Lower leg skin (tissue), 4 donors: Measurements from ENCODE around the gene KRTAP4-1. TPM values are rescaled to one million over a fixed set of nuclear protein-coding genes. Genes with fewer than 3 reads are reported as not detected.
"Not testable (repeated sequence)": the region's sequence is repeated elsewhere in the genome, so short reads cannot be mapped to it uniquely, and the experiment has no call there.

Experiments used
- DNase-seq, 2 donors: peaks; one replicate each; pipeline ENCODE4 v3.0.0-alpha.2; 2019; ENCODE audit warnings: low spot score in 2 of 2
- H3K4me3 ChIP-seq: fragments of 200-600 bp; sonication (generic); 2 replicates; pipeline ENCODE4 v1.5.1; 2017; ENCODE audit warnings: mild to moderate bottlenecking, low read depth; ENCODE audit not compliant: poor library complexity, severe bottlenecking
- POLR2A ChIP-seq, 2 donors: fragments of 450-650 bp; IDR thresholded peaks; one replicate each; pipeline ENCODE4 v1.6.1; 2016 to 2017; ENCODE audit warnings: antibody characterized with exemption in 2 of 2, mild to moderate bottlenecking in 1 of 2, moderate library complexity in 1 of 2
- WGBS, 2 donors: methylation state at CpG; one replicate each; pipeline ENCODE4 v1.1.5; 2018; 5-methylcytosine and 5-hydroxymethylcytosine counted together
- intact Hi-C: fragments of 100-400 bp; cut with DNase I; formaldehyde crosslinking; loops from one replicate; pipeline ENCODE4 v1.15.0; 2023; ENCODE audit warnings: low total_unique reads
- total RNA-seq, 4 donors: library from RNA; depleted of rRNA; stranded (reverse); fragments of >200 nt; gene quantifications; one replicate each; pipeline ENCODE4 v1.1.0, GENCODE V29; 2016
- TF ChIP-seq, protein P1 (sequence below), 3 donors: fragments of 450-650 bp; IDR thresholded peaks; one replicate each; pipeline ENCODE4 v1.5.1; 2016; ENCODE audit warnings: antibody characterized with exemption in 3 of 3, mild to moderate bottlenecking in 3 of 3, moderate library complexity in 2 of 3

Gene KRTAP4-1
- total RNA-seq, result 10 to 100 TPM in 1 of 4 donors, 1 to 10 TPM in 1, not detected in 2; 2.1 to 66.2 TPM

DNA sequence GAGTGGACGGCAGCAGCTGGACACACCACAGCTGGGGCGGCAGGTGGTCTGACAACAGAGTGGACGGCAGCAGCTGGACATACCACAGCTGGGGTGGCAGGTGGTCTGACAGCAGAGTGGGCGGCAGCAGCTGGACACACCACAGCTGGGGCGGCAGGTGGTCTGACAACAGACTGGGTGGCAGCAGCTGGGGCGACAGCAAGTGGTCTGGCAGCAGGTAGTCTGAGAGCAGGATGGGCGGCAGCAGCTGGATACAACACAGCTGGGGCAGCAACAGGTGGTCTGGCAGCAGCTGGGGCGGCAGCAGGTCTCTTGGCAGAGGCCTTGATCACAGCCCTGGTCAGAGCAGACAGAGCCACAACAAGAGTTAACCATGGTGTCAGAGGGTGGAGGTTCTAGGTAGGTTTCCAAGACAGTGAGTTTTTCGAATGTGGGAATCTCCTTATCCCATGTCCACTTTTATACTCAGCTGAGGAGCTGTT is at the start of gene KRTAP4-1:
KRTAP4-1 (minus strand) TSS at position 432 of the 482 bp plus-strand sequence; CDS start at position 375, 57 bp downstream.
- DNase-seq, result no peak
- intact Hi-C loops, result no loop called here
- 69 to 75% methylated on average over 9 of the region's 9 CpGs for WGBS, 2 donors
- no peak for TF ChIP-seq POLR2A (IDR thresholded peaks at IDR 0.05)
- H3K4me3 ChIP-seq, result no peak within 1 kb of the TSS

GRCh38 chr17:41232399-41233105 is 47.8 kb upstream of the KRTAP4-1 start, which contains the start of gene KRTAP9-3:
TSS of gene KRTAP9-3 (plus strand) at chr17:41232449. CDS start at chr17:41232502, 53 bp downstream.
- 88 to 100% methylated on average over 1 of the region's 1 CpG for WGBS, 2 donors

GRCh38 chr17:41231731-41232130 is 47.0 kb upstream of the KRTAP4-1 start:
- 87 to 90% methylated on average over 6 of the region's 6 CpGs for WGBS, 2 donors
- H3K4me3 ChIP-seq, result no peak overlapping the region
- no peak for DNase-seq
- TF ChIP-seq, protein P1, sequence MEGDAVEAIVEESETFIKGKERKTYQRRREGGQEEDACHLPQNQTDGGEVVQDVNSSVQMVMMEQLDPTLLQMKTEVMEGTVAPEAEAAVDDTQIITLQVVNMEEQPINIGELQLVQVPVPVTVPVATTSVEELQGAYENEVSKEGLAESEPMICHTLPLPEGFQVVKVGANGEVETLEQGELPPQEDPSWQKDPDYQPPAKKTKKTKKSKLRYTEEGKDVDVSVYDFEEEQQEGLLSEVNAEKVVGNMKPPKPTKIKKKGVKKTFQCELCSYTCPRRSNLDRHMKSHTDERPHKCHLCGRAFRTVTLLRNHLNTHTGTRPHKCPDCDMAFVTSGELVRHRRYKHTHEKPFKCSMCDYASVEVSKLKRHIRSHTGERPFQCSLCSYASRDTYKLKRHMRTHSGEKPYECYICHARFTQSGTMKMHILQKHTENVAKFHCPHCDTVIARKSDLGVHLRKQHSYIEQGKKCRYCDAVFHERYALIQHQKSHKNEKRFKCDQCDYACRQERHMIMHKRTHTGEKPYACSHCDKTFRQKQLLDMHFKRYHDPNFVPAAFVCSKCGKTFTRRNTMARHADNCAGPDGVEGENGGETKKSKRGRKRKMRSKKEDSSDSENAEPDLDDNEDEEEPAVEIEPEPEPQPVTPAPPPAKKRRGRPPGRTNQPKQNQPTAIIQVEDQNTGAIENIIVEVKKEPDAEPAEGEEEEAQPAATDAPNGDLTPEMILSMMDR (IDR thresholded peaks at IDR 0.05), result no peak
- TF ChIP-seq POLR2A (IDR thresholded peaks at IDR 0.05), result no peak
- intact Hi-C loops, result loop anchor here (10.0 kb wide), 1 partner anchor 467 kb away; no protein-coding TSS in a partner anchor

More at GRCh38 chr17:41232399-41233105, 47.8 kb upstream of the KRTAP4-1 start, which contains the start of gene KRTAP9-3:
- DNase-seq, H3K4me3 ChIP-seq: not testable (repeated sequence)
- intact Hi-C loops, result loop anchor here (10.0 kb wide), 1 partner anchor 468 kb away; no protein-coding TSS in a partner anchor

DNA sequence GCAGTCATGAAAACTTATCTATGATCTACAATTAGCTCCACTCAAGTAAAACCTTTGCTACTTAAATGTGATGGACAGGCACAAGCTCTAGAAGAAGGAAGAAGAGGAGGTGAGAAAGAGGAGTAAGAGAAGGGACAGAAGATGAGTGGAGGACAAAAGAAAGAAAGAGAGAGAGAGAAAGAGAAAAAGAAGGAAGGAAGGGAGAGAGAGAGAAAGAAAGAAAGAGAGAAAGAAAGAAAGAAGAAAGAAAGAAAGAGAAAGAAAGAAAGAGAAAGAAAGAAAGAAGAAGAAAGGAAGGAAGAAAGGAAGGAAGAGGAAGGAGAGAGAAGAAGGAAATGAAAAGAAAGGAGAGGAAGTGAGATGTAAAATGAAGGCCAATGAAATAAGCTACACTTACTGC is 45.4 kb upstream of the KRTAP4-1 start:
- TF ChIP-seq, protein P1 (IDR thresholded peaks at IDR 0.05), result no peak
- no peak for TF ChIP-seq POLR2A (IDR thresholded peaks at IDR 0.05)
- intact Hi-C loops, result loop anchor here (10.0 kb wide), 1 partner anchor 465 kb away; no protein-coding TSS in a partner anchor
- H3K4me3 ChIP-seq, result no peak overlapping the region
- DNase-seq, result no peak

DNA sequence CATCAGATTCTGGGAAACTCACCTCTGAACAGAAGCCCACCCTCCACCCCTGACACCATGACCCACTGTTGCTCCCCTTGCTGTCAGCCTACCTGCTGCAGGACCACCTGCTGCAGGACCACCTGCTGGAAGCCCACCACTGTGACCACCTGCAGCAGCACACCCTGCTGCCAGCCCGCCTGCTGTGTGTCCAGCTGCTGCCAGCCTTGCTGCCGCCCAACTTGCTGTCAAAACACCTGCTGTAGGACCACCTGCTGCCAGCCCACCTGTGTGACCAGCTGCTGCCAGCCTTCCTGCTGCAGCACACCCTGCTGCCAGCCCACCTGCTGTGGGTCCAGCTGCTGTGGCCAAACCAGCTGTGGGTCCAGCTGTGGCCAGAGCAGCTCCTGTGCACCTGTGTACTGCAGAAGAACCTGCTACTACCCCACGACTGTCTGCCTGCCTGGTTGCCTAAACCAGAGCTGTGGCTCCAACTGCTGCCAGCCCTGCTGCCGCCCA is 41.9 kb upstream of the KRTAP4-1 start, which contains the start of gene KRTAP9-2:
KRTAP9-2 (plus strand) TSS at position 51 of the 498 bp plus-strand sequence; CDS start at position 58, 7 bp downstream.
- DNase-seq, intact Hi-C loops, H3K4me3 ChIP-seq: not testable (repeated sequence)
- 50 to 64% methylated on average over 1 to 2 of the region's 4 CpGs for WGBS, 2 donors

- 91 to 93% methylated on average over 6 of the region's 6 CpGs for WGBS, 2 donors
Observed at GRCh38 chr17:41226051-41226450, 41.3 kb upstream of the KRTAP4-1 start.

GRCh38 chr17:41223821-41224220 is 39.1 kb upstream of the KRTAP4-1 start:
- intact Hi-C loops, result no loop called here
- no peak for DNase-seq
- no peak overlapping the region for H3K4me3 ChIP-seq
- TF ChIP-seq, protein P1 (IDR thresholded peaks at IDR 0.05), result no peak
- TF ChIP-seq POLR2A (IDR thresholded peaks at IDR 0.05), result no peak
- 48 to 50% methylated on average over 2 of the region's 2 CpGs for WGBS, 2 donors

More at GRCh38 chr17:41226051-41226450, 41.3 kb upstream of the KRTAP4-1 start:
- TF ChIP-seq, protein P1 (IDR thresholded peaks at IDR 0.05), result no peak
- no peak for TF ChIP-seq POLR2A (IDR thresholded peaks at IDR 0.05)
- no peak overlapping the region for H3K4me3 ChIP-seq
- intact Hi-C loops, result no loop called here
- DNase-seq, result no peak
